T-helper 1 cell treated with Interleukin-12 subunit alpha and Interleukin-12 subunit beta and Interleukin-4 antibody, amounts not matched to agents 30 μg/mL and 1 μg/mL, for 36 hours (primary cell): ENCODE measurements around the gene FAM78A.

Experiments used
- H3K27ac Mint-ChIP-seq: one replicate; pipeline ENCODE4 v1.8.0; 2021; ENCODE audit warnings: mild to moderate bottlenecking, mixed read lengths
- H3K27me3 Mint-ChIP-seq: one replicate; pipeline ENCODE4 v1.8.0; 2021; ENCODE audit warnings: low read depth, mixed read lengths
- H3K36me3 Mint-ChIP-seq: one replicate; pipeline ENCODE4 v1.8.0; 2021; ENCODE audit warnings: low read depth, mixed read lengths
- H3K4me1 Mint-ChIP-seq: one replicate; pipeline ENCODE4 v1.8.0; 2021; ENCODE audit warnings: low read depth, mixed read lengths
- H3K4me3 Mint-ChIP-seq: one replicate; pipeline ENCODE4 v1.8.0; 2021; ENCODE audit warnings: mild to moderate bottlenecking, moderate library complexity, mixed read lengths
- H3K9me3 Mint-ChIP-seq: one replicate; pipeline ENCODE4 v1.8.0; 2021; ENCODE audit warnings: mixed read lengths

FAM78A gene

DNA sequence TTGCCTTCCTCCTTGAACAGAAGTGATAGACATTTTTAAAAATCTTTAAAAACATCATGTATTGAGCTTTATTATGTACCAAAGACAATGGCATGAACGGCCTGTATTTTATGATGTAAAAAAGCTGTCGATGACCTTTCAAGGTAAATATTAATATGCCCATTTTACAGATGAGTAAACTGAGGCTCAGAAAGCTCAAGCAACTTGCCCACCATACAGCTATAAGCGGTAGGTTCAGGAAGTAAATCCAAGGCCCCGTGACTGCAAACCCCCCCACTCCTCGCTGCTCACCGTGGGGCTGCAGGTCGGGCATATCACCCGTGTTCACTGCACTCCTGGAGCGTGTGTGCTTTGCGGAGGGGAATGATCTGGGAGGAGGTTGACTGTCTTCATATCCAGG is 16.6 kb upstream of the FAM78A start:
- no peak overlapping the region for H3K4me3 Mint-ChIP-seq
- no peaks in the 10 kb centered on the region for H3K36me3 Mint-ChIP-seq
- peaks cover 1% of the 10 kb centered on the region for H3K4me1 Mint-ChIP-seq
- no peak overlapping the region for H3K27ac Mint-ChIP-seq
- peaks cover 7% of the 10 kb centered on the region for H3K27me3 Mint-ChIP-seq
- H3K9me3 Mint-ChIP-seq: no peaks in the 10 kb centered on the region

DNA sequence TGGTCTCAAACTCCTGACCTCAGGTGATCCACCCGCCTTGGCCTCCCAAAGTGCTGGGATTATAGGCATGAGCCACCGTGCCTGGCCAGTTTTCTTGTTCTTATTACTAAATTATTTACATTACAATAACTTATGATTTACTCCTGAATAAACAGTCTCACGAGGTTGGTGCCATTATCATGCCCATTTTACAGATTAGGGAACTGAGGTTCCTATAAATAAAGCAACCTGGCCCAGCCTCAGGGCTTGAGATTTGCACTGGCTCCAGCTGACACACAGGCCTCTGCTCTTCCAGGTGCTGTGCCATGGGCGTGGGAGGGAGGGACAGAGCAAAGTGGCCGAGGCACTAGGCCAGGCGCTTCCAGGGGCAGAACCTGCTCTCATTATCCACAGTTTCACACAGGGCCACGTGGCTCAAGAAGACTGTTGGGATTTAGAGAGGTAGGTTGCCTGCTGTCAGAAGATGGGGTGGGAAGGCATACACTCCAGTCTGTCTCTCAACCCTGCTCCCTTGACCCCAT is 15.5 kb upstream of the FAM78A start:
- H3K27me3 Mint-ChIP-seq: peaks cover 7% of the 10 kb centered on the region
- no peaks in the 10 kb centered on the region for H3K36me3 Mint-ChIP-seq
- no peak overlapping the region for H3K4me3 Mint-ChIP-seq
- no peaks in the 10 kb centered on the region for H3K9me3 Mint-ChIP-seq
- peaks cover 1% of the 10 kb centered on the region for H3K4me1 Mint-ChIP-seq
- H3K27ac Mint-ChIP-seq: no peak overlapping the region

DNA sequence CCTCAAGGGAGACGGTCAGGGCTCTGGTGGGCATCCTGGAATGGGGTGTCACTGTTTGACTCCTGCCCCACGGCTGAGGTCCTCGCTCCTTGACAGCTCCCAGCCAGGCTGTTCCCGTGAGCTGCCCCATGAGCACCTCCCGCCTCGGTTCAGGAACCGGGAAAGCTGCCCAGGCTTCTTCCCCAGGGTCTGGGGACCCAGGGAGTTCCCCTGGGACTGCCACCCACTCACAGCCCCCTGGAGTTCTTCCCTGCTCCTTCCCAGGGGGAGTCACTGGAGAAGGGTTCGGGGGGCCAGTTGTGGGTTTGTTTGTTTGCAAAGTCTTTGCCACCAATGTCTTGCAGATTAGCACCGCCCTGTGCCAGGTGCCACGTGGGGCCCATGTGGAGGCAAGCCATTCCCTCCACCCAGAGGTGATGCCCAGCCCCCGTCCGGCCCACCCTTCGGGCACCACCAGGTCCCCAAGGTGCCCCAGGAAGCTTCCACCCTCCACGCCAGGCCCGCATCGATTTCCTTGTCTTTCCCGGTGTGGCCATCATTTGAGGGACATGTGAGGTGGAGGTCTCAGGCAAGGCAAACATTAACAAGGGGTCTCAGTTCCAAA is 14.6 kb upstream of the FAM78A start:
- no peak overlapping the region for H3K27ac Mint-ChIP-seq
- H3K27me3 Mint-ChIP-seq: peaks cover 5% of the 10 kb centered on the region
- no peak overlapping the region for H3K4me3 Mint-ChIP-seq
- no peaks in the 10 kb centered on the region for H3K9me3 Mint-ChIP-seq
- peaks cover 1% of the 10 kb centered on the region for H3K4me1 Mint-ChIP-seq
- no peaks in the 10 kb centered on the region for H3K36me3 Mint-ChIP-seq

DNA sequence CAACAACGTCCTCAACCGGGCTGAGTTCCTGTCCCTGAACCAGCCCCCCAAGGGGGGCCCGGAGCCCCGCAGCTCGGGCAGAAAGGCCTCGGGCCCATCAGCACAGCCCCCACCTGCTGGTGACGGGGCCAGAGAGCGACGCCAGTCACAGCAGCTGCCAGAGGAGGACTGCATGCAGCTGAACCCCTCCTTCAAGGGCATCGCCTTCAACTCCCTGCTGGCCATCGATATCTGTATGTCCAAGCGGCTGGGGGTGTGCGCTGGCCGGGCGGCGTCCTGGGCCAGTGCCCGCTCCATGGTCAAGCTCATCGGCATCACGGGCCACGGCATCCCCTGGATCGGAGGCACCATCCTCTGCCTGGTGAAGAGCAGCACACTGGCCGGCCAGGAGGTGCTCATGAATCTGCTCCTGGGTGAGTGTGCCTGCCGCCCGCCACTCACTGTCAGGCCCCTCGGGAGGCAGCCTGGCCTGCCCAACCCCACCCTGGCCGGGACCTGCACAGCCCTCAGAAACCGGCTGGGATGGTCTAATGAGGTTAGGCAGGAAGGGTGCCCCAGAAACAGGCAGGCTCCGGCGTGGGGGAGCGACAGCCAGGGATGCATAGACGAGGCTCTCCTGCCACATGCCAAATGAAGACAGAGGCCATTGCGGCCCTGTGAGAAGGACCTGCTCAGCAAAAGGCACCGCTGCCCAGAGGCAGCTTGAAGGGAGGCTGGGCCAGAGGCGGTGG is 13.9 kb upstream of the FAM78A start:
- Mint-ChIP-seq H3K27ac (no peak overlapping the region), H3K4me3 (no peak overlapping the region), H3K27me3 (no peaks in the 10 kb centered on the region), H3K9me3 (no peaks in the 10 kb centered on the region), H3K4me1 (peaks cover 1% of the 10 kb centered on the region), H3K36me3 (no peaks in the 10 kb centered on the region)

DNA sequence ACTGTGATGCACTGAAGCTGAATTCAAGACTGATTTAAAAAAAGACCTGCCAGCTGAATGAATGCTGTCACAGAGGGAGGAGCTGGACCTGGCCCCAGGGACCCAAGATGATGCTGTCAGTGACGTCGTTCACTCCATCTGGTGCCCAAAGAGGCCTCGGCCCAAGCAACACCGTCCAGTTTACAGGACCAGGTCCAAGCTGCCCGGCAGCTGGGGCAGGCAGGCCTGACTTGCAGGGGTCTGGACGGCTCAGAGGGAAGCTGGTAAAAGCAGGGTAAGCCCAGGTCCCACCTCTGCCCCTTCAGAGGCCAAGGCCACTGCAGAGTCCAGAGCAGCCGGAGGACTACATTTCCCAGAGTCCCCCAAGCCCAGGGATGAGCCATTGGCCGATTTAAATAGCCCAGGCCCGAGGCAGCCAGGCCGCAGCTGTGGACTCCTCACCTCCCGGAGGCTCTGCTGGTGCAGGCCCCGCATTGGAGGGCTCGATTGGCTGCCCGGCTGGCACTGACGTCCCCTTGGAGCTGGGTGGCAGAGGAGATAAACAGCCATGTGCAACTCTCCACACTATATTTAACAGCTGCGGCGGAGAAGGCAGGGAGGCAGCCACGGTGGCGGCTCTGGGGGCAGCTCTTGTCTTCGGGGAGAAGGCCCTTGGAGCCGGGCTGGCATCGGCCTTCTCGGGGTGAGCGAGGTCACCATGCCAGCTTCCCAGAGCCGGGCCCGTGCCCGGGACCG is 13.2 kb upstream of the FAM78A start, which contains the start of gene PLPP7:
Gene PLPP7, plus strand, starts transcription at position 423 of the 735 bp plus-strand sequence. Its CDS starts 275 bp downstream, at position 698.
- peaks cover 1% of the 10 kb centered on the region for H3K4me1 Mint-ChIP-seq
- H3K4me3 Mint-ChIP-seq: no peak within 1 kb of the TSS
- H3K27ac Mint-ChIP-seq: no peak within 1 kb of the TSS
- H3K9me3 Mint-ChIP-seq: no peaks in the 10 kb centered on the region
- no peaks in the 10 kb centered on the region for H3K36me3 Mint-ChIP-seq
- peaks cover 1% of the 10 kb centered on the region for H3K27me3 Mint-ChIP-seq

DNA sequence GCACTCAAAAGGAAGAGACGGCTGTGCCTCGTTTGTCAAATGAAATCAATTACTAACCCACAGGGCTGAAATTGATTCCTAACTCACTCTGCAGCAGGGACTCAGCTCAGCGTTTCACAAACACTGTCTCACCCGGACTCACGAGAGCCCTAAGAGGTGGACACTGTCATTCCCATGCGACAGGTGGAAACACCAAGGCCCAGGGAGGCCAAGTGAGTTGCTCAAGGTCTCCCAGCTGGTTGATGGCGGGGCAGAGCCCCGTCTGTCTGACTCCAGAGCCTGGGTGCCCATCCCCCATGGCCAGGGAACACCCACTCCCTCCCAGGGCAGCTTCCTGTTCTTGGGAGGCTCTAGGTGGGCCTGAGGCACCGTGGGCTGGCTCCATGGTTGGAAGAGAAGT is 11.9 kb upstream of the FAM78A start:
- H3K4me1 Mint-ChIP-seq: peaks cover 1% of the 10 kb centered on the region
- no peak overlapping the region for H3K27ac Mint-ChIP-seq
- no peaks in the 10 kb centered on the region for H3K9me3 Mint-ChIP-seq
- no peaks in the 10 kb centered on the region for H3K36me3 Mint-ChIP-seq
- H3K4me3 Mint-ChIP-seq: no peak overlapping the region
- peaks cover 13% of the 10 kb centered on the region for H3K27me3 Mint-ChIP-seq

DNA sequence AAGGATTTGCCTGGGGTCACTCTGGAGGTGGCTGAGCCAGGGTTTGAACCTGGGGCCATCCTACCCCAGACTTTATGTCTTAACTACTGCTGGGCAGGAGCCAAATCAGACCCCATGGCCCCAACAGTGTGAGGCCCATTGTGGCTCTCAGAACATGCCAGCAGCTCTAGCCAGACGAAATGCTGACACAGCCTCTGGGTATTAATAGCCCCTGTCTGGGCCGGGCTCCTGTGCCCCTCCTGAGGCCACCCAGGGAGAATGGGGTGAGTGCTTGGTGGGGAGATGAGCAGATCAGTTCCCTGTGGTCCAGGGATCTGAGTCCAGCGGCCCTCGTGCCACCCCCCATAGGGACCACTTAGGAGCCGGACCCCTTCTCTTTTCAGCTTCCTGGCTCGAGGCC is 11.0 kb upstream of the FAM78A start:
- Mint-ChIP-seq H3K9me3 (no peaks in the 10 kb centered on the region), H3K36me3 (no peaks in the 10 kb centered on the region), H3K27me3 (peaks cover 15% of the 10 kb centered on the region), H3K27ac (no peak overlapping the region), H3K4me3 (no peak overlapping the region), H3K4me1 (peaks cover 1% of the 10 kb centered on the region)

DNA sequence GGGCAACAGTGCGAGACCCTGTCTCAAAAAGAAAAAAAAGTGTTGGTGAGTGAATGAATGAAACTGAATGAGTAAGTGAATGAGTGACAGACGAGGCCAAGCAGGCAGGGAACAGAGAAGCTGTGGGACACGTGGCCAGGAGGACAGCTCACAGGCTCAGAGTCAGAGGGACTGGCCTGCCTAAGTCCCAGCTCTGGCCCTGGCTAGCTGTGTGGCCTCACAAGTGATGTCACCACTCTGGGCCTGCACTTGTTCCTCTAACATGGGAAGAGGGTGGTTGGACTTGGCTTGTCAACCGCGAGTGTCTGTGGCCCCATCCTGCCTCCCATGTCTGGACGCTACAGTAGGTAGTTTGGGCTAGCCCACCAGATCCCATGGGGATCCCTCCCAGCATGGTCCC is 8.5 kb upstream of the FAM78A start:
- H3K27me3 Mint-ChIP-seq: peaks cover 24% of the 10 kb centered on the region
- H3K4me3 Mint-ChIP-seq: no peak overlapping the region
- H3K9me3 Mint-ChIP-seq: no peaks in the 10 kb centered on the region
- H3K36me3 Mint-ChIP-seq: no peaks in the 10 kb centered on the region
- H3K4me1 Mint-ChIP-seq: peaks cover 6% of the 10 kb centered on the region
- H3K27ac Mint-ChIP-seq: no peak overlapping the region

DNA sequence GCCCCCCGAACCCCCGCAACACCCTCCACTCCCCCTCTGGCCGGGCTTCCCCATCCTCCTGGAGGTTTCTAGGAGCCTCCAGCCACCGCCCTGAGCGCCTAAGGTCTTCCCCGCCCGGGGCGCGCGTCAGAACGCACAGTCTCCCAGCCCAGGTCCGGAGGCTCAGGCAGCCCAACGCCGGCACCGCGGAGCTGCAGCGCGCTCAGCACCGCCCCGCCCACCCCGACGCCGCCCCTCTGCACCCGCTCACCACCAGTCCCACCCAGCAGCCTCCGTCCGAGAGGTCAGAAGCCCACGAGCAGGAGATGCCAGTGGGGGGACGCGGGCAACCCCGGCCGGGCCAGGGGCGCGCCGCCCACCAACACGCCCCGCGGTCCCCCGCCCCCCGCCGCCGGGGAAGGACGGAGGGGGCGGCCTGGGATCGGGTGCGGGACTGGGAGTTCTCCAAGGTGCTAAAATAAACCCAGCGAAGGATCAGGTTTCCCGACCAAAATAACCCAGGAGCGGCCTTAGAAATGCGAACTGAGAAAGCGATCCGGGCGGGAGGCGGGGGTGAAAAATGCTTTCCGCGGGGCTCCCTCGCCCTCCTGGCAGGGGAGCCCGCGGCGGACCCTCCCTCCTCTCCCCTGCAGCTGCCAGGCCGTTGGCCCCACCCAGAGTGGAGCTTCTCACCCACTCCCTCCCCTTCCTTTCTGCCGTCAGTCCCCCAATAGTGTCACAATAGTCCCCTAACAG is 6.5 kb upstream of the FAM78A start:
- Mint-ChIP-seq H3K4me1 (peaks cover 23% of the 10 kb centered on the region), H3K27ac (no peak overlapping the region), H3K4me3 (no peak overlapping the region), H3K36me3 (no peaks in the 10 kb centered on the region), H3K9me3 (no peaks in the 10 kb centered on the region), H3K27me3 (peaks cover 24% of the 10 kb centered on the region)

DNA sequence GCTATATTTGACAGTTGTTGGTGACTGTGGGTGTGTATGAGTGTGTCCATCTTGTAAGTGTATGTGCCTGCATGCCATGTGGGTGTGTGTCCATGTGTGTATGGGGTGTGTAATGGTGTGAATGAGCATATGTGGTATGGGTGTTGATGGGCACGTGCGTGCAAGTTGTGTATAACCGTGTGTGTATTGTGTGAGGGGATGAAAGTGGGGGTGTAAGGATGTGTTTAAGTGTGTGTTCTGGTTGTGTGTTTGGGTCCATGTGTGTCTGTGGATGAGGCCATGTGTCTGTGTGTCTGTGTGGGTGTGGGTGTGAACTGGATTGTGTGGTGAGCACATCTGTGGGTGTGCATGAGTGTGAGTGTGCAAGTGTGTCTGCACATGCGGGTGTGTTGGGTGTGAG is 5.9 kb upstream of the FAM78A start:
- Mint-ChIP-seq H3K9me3 (no peaks in the 10 kb centered on the region), H3K36me3 (no peaks in the 10 kb centered on the region), H3K27me3 (peaks cover 24% of the 10 kb centered on the region), H3K4me3 (no peak overlapping the region), H3K4me1 (peaks cover 23% of the 10 kb centered on the region), H3K27ac (no peak overlapping the region)

DNA sequence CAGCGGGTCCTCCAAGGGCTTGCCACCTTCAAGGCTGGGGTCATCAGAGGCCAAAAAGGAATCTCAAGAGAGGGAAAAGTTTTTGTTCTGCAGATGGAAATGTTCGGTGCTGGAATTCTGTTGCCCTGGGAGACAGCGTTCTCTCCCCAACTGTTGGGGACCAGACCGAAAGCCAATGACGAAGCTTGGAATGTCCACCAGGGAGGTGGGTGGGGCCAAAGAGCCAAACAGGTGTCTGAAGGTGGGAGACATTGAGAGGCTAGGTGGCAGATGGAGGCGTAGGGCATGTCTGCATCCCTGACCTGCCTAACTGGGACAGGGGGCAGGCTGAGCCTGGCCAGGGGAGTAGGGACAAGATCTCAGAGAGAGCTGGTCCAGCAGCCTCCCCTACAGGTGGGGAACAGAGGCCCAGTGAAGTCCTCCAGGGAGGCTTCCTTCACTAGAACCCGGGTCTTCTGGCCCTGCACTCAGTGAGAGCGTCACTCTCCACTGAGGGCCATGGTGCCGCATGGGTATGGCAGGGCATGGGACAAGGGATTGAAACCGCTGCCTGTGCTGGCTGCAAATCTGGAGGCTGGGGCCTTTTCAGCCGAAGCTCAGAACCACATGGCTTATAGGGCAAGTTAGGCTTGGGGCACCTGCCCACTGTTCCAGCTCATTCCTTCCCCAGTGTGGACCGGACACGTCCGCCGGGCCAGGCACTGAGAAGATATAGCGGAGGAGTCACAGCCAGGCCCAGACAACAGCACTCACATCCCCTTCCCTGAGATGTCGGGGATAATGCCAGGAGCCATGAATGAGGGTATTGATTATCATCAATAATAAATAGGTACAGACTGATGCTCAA is 5.0 kb upstream of the FAM78A start:
- Mint-ChIP-seq H3K36me3 (peaks cover under 1% of the 10 kb centered on the region), H3K9me3 (no peaks in the 10 kb centered on the region), H3K27ac (no peak overlapping the region), H3K27me3 (peaks cover 24% of the 10 kb centered on the region), H3K4me3 (no peak overlapping the region), H3K4me1 (peaks cover 23% of the 10 kb centered on the region)

DNA sequence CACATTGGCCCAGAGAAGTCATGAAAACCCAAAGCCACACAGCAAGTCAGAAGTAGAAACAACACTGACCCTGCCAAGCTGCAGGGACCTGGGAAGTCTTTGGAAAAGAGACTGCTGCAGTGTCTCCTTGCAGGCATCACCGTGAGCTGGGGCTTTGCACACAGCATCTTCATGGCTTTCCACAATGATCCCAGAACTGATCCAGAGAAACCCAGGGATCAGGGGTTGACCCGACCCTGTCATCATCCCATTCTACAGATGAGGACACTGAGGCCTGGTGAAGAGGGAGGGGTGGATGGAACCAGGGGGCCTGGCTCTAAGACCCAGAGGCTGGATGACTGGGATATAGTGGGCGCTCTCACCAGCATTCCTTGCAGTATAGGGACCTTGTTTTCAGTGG is 4.3 kb upstream of the FAM78A start:
- H3K4me3 Mint-ChIP-seq: no peak overlapping the region
- H3K36me3 Mint-ChIP-seq: peaks cover 6% of the 10 kb centered on the region
- H3K9me3 Mint-ChIP-seq: no peaks in the 10 kb centered on the region
- H3K27me3 Mint-ChIP-seq: peaks cover 24% of the 10 kb centered on the region
- peaks cover 23% of the 10 kb centered on the region for H3K4me1 Mint-ChIP-seq
- no peak overlapping the region for H3K27ac Mint-ChIP-seq

DNA sequence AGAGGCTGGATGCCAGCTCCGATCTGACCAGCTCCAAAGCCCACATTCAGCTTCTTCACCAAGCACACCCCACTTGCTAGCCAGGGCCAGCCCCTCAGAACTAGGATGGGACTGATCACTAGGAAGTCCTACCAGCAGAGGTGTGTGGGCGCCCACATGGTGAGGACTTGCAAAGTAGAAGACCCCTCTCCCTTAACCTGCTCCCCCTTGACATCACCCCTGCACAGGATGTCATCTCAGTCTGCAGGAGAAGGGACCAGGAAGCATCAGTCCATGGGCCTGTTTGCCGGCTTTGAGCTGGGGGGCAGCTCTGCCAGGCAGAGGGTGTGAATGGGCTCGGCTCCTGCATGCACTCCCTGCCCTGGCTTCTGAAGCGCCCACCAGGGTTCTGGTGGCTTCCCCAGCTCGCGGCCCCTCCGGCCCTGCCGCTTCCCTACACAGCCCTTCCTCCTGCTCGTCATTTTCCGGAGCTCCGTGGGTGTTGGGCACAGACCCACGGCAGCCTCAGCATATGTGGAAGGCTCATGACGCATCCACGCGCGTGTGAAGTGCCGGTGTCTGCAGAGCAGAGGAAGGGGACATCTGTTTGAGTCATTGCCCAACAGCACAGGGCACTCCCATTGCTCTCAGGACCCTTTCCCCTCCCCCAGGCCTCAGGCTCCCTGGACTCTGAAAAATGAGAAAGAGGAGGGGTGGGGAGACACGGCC is 3.7 kb upstream of the FAM78A start:
- no peaks in the 10 kb centered on the region for H3K9me3 Mint-ChIP-seq

More for the DNA sequence above, 3.7 kb upstream of the FAM78A start:
- Mint-ChIP-seq H3K36me3 (peaks cover 13% of the 10 kb centered on the region), H3K4me3 (no peak overlapping the region), H3K27me3 (peaks cover 24% of the 10 kb centered on the region), H3K4me1 (peaks cover 23% of the 10 kb centered on the region), H3K27ac (no peak overlapping the region)
